K562 (cell line): Measurements from ENCODE around the gene NINL.

Experiments
- ADNP ChIP-seq: fragments of 200-800 bp; sonication (Bioruptor generic); IDR thresholded peaks from 2 replicates; pipeline ENCODE4 v1.6.1; 2016; ENCODE audit warnings: missing genetic modification characterization, missing compliant biosample characterization
- CREB1 ChIP-seq, 2 experiments: sonication (generic) in 1 of 2; formaldehyde crosslinking in 1 of 2; IDR thresholded peaks; 2 replicates each; pipeline versions ENCODE4 v1.6.1 to v1.8.0; 2012 to 2022; ENCODE audit warnings: inconsistent platforms in 1 of 2, mild to moderate bottlenecking in 1 of 2, missing genetic modification reagents in 1 of 2, moderate library complexity in 1 of 2
- EP300 ChIP-seq: IDR thresholded peaks from 2 replicates; pipeline ENCODE4 v1.6.1; 2012; ENCODE audit warnings: low read length, improper control_type of control experiment
- GTF2A2 ChIP-seq: IDR thresholded peaks from 2 replicates; pipeline ENCODE4 v1.6.1; 2016; ENCODE audit warnings: mild to moderate bottlenecking, missing genetic modification characterization, missing compliant biosample characterization
- NUFIP1 ChIP-seq: fragments of 450-650 bp; IDR thresholded peaks from 2 replicates; pipeline ENCODE4 v1.6.1; 2018; ENCODE audit not compliant: partially characterized antibody
- RBM39 ChIP-seq: fragments of 200-400 bp; formaldehyde crosslinking; optimal IDR thresholded peaks from 2 replicates; pipeline ENCODE3; 2018; ENCODE audit warnings: low read depth, low read length
- SP2 ChIP-seq: IDR thresholded peaks from 2 replicates; pipeline ENCODE4 v1.6.1; 2011; ENCODE audit warnings: mild to moderate bottlenecking, low read depth, low read length, moderate library complexity; ENCODE audit not compliant: poor library complexity, severe bottlenecking; ENCODE audit errors: extremely low read depth
- ZBTB43 ChIP-seq: sonication (generic); formaldehyde crosslinking; IDR thresholded peaks from 2 replicates; pipeline ENCODE4 v1.8.0; 2023; ENCODE audit warnings: mild to moderate bottlenecking, missing genetic modification reagents
- ZKSCAN1 ChIP-seq: fragments of 150-350 bp; IDR thresholded peaks from 2 replicates; pipeline ENCODE4 v1.6.1; 2016; ENCODE audit warnings: low read depth, low read length
- ZNF174 ChIP-seq: fragments of 250-450 bp; sonication (Bioruptor Pico); IDR thresholded peaks from 2 replicates; pipeline ENCODE4 v1.4.0; 2020; ENCODE audit warnings: mild to moderate bottlenecking
- ZNF398 ChIP-seq: fragments of 250-450 bp; sonication (Bioruptor Pico); IDR thresholded peaks from 2 replicates; pipeline ENCODE4 v1.8.0; 2021; ENCODE audit warnings: moderate library complexity, mild to moderate bottlenecking, inconsistent platforms
- ZZZ3 ChIP-seq: fragments of 450-650 bp; IDR thresholded peaks from 2 replicates; pipeline ENCODE4 v1.6.1; 2016; ENCODE audit warnings: antibody characterized with exemption, mild to moderate bottlenecking, moderate library complexity
- TF ChIP-seq, protein P1 (sequence below), 3 experiments: IDR thresholded peaks in 2 of 3; conservative IDR thresholded peaks in 1 of 3; 2 replicates each; pipeline ENCODE4 v1.5.1; 2011 to 2012; ENCODE audit warnings: low read length in 3 of 3, mild to moderate bottlenecking in 3 of 3, control low read depth in 2 of 3, improper control_type of control experiment in 1 of 3, inconsistent platforms in 1 of 3, low read depth in 1 of 3, mixed read lengths in 1 of 3, moderate library complexity in 1 of 3; ENCODE audit not compliant: insufficient read depth in 2 of 3

- TF ChIP-seq ZNF174 (CRISPR knock-in tag) (no peak), GTF2A2 (tag) (no peak), SP2 (no peak), RBM39 (no peak), NUFIP1 (no peak), ADNP (tag) (no peak), ZBTB43 (CRISPR knock-in tag) (no peak), ZKSCAN1 (no peak), CREB1 (IDR thresholded peaks at IDR 0.05) (no peak), CREB1 (CRISPR knock-in tag; IDR thresholded peaks at IDR 0.05) (no peak), ZZZ3 (no peak), ZNF398 (CRISPR knock-in tag) (no peak), EP300 (no peak)
- TF ChIP-seq, protein P1, sequence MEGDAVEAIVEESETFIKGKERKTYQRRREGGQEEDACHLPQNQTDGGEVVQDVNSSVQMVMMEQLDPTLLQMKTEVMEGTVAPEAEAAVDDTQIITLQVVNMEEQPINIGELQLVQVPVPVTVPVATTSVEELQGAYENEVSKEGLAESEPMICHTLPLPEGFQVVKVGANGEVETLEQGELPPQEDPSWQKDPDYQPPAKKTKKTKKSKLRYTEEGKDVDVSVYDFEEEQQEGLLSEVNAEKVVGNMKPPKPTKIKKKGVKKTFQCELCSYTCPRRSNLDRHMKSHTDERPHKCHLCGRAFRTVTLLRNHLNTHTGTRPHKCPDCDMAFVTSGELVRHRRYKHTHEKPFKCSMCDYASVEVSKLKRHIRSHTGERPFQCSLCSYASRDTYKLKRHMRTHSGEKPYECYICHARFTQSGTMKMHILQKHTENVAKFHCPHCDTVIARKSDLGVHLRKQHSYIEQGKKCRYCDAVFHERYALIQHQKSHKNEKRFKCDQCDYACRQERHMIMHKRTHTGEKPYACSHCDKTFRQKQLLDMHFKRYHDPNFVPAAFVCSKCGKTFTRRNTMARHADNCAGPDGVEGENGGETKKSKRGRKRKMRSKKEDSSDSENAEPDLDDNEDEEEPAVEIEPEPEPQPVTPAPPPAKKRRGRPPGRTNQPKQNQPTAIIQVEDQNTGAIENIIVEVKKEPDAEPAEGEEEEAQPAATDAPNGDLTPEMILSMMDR (IDR thresholded peaks at IDR 0.05 in 2 of 3, conservative IDR thresholded peaks at IDR 0.05 in 1 of 3; ENCODE audit: insufficient read depth in 2 of 3, low read depth in 1 of 3, low read length in 3 of 3) = no peak
Observed at GRCh38 chr20:25422032-25422431, 163.3 kb downstream of the NINL start.
